Natural killer cell treated with Interleukin-12 subunit alpha and Interleukin-12 subunit beta and Interleukin-15 and Interleukin-18, amount 100 ng/mL, for 72 hours (primary cell): ENCODE results near the gene UGT1A9. TPM values are rescaled to one million over a fixed set of nuclear protein-coding genes. Genes with fewer than 3 reads are reported as not detected.
"Not testable (repeated sequence)": the region's sequence is repeated elsewhere in the genome, so short reads cannot be mapped to it uniquely, and the experiment has no call there.

Experiments used
- ATAC-seq, 2 donors: fragments of 150-1000 bp; cut with Tn5 transposase in 1 of 2; sonication (Bioruptor Pico), chemical (Tn5 transposase) in 1 of 2; 2 replicates each; pipeline ENCODE4 v1.10.0; 2021
- DNase-seq: peaks from one replicate; pipeline ENCODE4 v3.0.0; 2022; ENCODE audit warnings: low spot score
- H3K27ac Mint-ChIP-seq, 2 donors: 1 replicate in 1 of 2; 2 replicates in 1 of 2; pipeline ENCODE4 v1.8.0; 2022; ENCODE audit warnings: mixed read lengths in 2 of 2, mild to moderate bottlenecking in 1 of 2, moderate library complexity in 1 of 2
- H3K27me3 Mint-ChIP-seq, 2 donors: 1 replicate in 1 of 2; 2 replicates in 1 of 2; pipeline ENCODE4 v1.8.0; 2022; ENCODE audit warnings: mixed read lengths in 2 of 2
- H3K36me3 Mint-ChIP-seq: one replicate; pipeline ENCODE4 v1.8.0; 2022; ENCODE audit warnings: mixed read lengths
- H3K4me1 Mint-ChIP-seq, 2 donors: 1 replicate in 1 of 2; 2 replicates in 1 of 2; pipeline ENCODE4 v1.8.0; 2022; ENCODE audit warnings: low read depth in 2 of 2, mixed read lengths in 2 of 2, mild to moderate bottlenecking in 1 of 2
- H3K4me3 Mint-ChIP-seq: one replicate; pipeline ENCODE4 v1.8.0; 2022; ENCODE audit warnings: mixed read lengths
- H3K9me3 Mint-ChIP-seq: 2 replicates; pipeline ENCODE4 v1.8.0; 2022; ENCODE audit warnings: mixed read lengths
- total RNA-seq, 2 donors: library from RNA; stranded (reverse); gene quantifications; one replicate each; pipeline ENCODE4 v1.2.3, GENCODE V29; 2022

UGT1A9 gene
- total RNA-seq, 2 donors from 2014 or later: not detected

GRCh38 chr2:233689501-233689900 is 17.8 kb downstream of the UGT1A9 start:
- ATAC-seq: no peak
- Mint-ChIP-seq H3K4me1 (no peaks in the 10 kb centered on the region), H3K27me3 (peaks cover 25 to 50% of the 10 kb centered on the region in 2 donors), H3K27ac (no peak overlapping the region), H3K36me3 (no peaks in the 10 kb centered on the region), H3K9me3 (no peaks in the 10 kb centered on the region), H3K4me3 (no peak overlapping the region)
- no peak for DNase-seq

- DNase-seq (no peak), ATAC-seq (no peak)
- Mint-ChIP-seq H3K4me3 (no peak overlapping the region), H3K4me1 (no peaks in the 10 kb centered on the region), H3K27me3 (peaks cover 25 to 50% of the 10 kb centered on the region in 2 donors), H3K27ac (no peak overlapping the region), H3K36me3 (no peaks in the 10 kb centered on the region), H3K9me3 (no peaks in the 10 kb centered on the region)
These were observed 18.7 kb downstream of the UGT1A9 start for GRCh38 chr2:233690444-233690843.

DNA sequence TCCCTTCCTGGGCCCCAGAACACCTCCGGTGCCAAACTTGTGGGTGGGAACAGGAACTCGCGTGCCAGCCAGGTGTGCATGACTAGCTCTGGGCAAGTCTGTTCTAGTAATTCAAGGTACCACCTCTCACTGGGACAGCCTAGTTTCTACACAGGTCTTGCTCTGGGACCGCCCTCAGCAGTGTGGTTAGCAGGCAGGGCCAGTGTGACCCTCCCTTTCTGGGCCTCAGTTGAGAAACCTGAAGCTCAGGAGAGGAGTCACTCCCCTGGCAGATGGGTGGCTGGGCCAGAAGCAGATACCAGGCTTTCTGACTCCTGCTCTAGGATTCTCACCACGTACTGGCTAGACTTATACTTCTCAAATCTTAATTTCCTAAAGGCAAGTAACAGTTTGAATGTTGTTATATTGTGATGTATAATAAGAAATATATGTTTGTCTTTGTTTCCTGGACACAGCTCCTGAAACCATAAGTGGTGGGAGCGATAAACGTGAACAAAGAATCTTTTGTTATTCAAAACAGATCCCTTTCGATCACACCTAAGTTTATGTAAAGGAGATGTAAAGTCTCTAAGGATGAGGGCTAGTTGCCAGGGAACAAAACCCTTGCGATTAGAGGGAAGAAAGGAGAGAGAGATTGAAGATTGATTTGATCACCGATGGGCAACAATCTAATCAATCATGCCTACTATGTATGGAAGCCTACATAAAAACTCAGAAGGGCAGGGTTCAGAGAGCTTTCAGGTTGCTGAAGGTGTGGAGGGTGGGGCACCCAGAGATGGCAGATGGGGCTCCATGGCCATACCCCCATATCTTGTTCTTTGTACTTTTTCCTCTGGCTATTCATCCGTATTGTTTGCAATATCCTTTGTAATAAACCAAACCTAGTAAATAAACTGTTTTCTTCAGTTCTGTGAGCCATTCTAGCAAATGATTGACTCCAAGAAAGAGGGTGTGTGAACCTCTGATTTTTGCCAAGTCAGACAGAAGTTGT is 20.0 kb downstream of the UGT1A9 start:
- H3K27ac Mint-ChIP-seq: no peak overlapping the region
- H3K4me1 Mint-ChIP-seq: no peaks in the 10 kb centered on the region
- no peak overlapping the region for H3K4me3 Mint-ChIP-seq
- no peaks in the 10 kb centered on the region for H3K9me3 Mint-ChIP-seq
- H3K27me3 Mint-ChIP-seq: peaks cover 23 to 49% of the 10 kb centered on the region in 2 donors
- no peaks in the 10 kb centered on the region for H3K36me3 Mint-ChIP-seq
- ATAC-seq: no peak
- DNase-seq: no peak

DNA sequence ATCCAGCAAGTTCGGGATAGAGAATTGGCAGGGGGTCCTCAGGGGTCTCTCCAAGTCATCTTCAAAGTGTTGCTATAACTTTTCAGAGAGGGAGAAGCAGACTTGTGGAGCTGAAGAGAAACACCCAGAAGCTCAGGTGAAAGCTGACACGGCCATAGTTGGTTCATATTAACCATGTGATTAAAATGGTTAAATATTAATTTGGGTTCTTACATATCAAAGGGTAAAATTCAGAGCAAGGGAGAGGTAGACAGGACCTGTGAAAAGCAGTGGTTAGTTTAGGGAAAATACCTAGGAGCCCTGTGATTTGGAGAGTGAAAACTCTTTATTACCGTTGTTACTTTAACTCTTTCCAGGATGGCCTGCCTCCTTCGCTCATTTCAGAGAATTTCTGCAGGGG is 20.9 kb downstream of the UGT1A9 start, which contains the start of gene UGT1A6:
TSS of gene UGT1A6 (plus strand) at position 243 of the 400 bp plus-strand sequence. CDS start at position 358, 115 bp downstream.
- no peak for ATAC-seq
- Mint-ChIP-seq H3K4me3 (no peak within 1 kb of the TSS), H3K27ac (no peak within 1 kb of the TSS), H3K36me3 (no peaks in the 10 kb centered on the region), H3K9me3 (no peaks in the 10 kb centered on the region), H3K4me1 (no peaks in the 10 kb centered on the region), H3K27me3 (peaks cover 25 to 55% of the 10 kb centered on the region in 2 donors)
- DNase-seq: no peak

- ATAC-seq (no peak), DNase-seq (no peak)
- H3K4me1 Mint-ChIP-seq: no peaks in the 10 kb centered on the region
- peaks cover 18 to 46% of the 10 kb centered on the region in 2 donors for H3K27me3 Mint-ChIP-seq
- no peaks in the 10 kb centered on the region for H3K36me3 Mint-ChIP-seq
- H3K9me3 Mint-ChIP-seq: no peaks in the 10 kb centered on the region
- H3K4me3 Mint-ChIP-seq: no peak overlapping the region
- no peak overlapping the region for H3K27ac Mint-ChIP-seq
These were observed 22.3 kb downstream of the UGT1A9 start for GRCh38 chr2:233693963-233694362.

DNA sequence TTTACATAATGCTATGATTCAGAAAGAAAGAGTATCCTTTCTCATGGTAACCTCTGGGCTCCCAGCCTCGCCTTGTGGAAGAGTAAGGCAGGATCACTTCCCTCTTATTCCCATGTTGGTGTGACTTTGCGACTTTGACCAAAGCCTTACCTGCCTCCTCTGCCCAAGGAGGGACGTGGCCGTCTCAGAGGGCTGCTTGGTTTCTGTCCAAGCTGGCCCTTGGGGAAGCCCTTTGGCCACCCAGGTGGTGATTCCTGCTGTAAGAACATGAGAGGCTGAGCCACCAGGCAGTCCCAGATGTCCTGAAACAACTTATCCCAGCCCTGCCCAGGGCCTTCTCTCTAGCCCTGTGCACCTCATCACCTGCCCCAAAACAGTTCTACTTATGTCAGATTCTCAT is 27.0 kb downstream of the UGT1A9 start:
- DNase-seq (no peak), ATAC-seq (no peak)
- peaks cover 8 to 29% of the 10 kb centered on the region in 2 donors for H3K27me3 Mint-ChIP-seq
- H3K9me3 Mint-ChIP-seq: no peaks in the 10 kb centered on the region
- no peaks in the 10 kb centered on the region for H3K36me3 Mint-ChIP-seq
- H3K4me1 Mint-ChIP-seq: no peaks in the 10 kb centered on the region
- no peak overlapping the region for H3K4me3 Mint-ChIP-seq
- H3K27ac Mint-ChIP-seq: no peak overlapping the region

- H3K9me3 Mint-ChIP-seq: no peaks in the 10 kb centered on the region
- ATAC-seq (no peak), DNase-seq (no peak)
- H3K27me3 Mint-ChIP-seq: peaks cover 9 to 34% of the 10 kb centered on the region in 2 donors
- H3K4me1 Mint-ChIP-seq: no peaks in the 10 kb centered on the region
- H3K27ac Mint-ChIP-seq: no peak overlapping the region
- H3K4me3 Mint-ChIP-seq: no peak overlapping the region
- no peaks in the 10 kb centered on the region for H3K36me3 Mint-ChIP-seq
These were observed 27.8 kb downstream of the UGT1A9 start for GRCh38 chr2:233699424-233700027.

DNA sequence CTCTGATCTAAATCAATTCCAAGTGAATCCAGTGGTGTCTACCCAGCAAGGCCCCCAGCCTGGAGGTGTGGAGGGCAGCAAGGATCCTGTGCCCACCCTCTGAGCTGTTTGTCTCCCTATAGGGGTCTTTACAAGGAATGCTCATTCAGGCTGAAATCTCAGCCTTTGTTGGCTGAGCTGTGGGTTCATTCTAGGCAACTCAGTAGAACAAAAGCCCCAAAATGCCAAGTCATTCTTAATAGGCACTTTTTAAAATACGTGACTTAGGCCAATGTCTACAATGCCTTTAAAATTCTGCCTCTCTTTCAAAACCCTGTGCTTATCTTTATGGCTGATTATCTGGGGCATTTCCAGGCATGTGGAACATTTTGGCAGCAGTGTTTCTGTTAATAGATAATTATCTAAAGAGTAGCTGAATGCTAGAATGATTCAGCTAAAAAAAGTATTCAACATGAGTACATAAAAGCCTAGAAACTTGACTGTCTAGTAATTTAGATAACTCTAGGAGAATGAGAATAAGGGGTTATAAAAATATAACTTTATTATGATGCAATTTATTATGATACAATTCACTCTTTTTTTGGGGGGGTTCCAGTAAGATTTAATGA is 28.4 kb downstream of the UGT1A9 start:
- ATAC-seq (no peak), DNase-seq (no peak)
- no peak overlapping the region for H3K4me3 Mint-ChIP-seq
- no peaks in the 10 kb centered on the region for H3K36me3 Mint-ChIP-seq
- H3K9me3 Mint-ChIP-seq: no peaks in the 10 kb centered on the region
- H3K27me3 Mint-ChIP-seq: peaks cover 9 to 37% of the 10 kb centered on the region in 2 donors
- no peaks in the 10 kb centered on the region for H3K4me1 Mint-ChIP-seq
- no peak overlapping the region for H3K27ac Mint-ChIP-seq

DNA sequence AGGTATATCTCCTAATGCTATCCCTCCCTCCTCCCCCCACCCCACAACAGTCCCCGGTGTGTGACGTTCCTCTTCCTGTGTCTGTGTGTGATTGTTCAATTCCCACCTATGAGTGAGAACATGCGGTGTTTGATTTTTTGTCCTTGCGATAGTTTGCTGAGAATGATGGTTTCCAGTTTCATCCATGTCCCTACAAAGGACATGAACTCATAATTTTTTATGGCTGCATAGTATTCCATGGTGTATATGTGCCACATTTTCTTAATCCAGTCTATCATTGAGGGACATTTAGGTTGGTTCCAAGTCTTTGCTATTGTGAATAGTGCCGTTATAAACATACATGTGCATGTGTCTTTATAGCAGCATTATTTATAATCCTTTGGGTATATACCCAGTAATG is 29.1 kb downstream of the UGT1A9 start:
- H3K4me1 Mint-ChIP-seq, ATAC-seq, H3K36me3 Mint-ChIP-seq, H3K4me3 Mint-ChIP-seq, H3K9me3 Mint-ChIP-seq, DNase-seq, H3K27ac Mint-ChIP-seq: not testable (repeated sequence)
- H3K27me3 Mint-ChIP-seq: peaks cover 9 to 42% of the 10 kb centered on the region in 2 donors

GRCh38 chr2:233702238-233702637 is 30.5 kb downstream of the UGT1A9 start:
- H3K27ac Mint-ChIP-seq: no peak overlapping the region
- no peaks in the 10 kb centered on the region for H3K9me3 Mint-ChIP-seq
- H3K36me3 Mint-ChIP-seq: no peaks in the 10 kb centered on the region
- ATAC-seq (no peak), DNase-seq (no peak)
- H3K4me1 Mint-ChIP-seq: no peaks in the 10 kb centered on the region
- peaks cover 7 to 34% of the 10 kb centered on the region in 2 donors for H3K27me3 Mint-ChIP-seq
- H3K4me3 Mint-ChIP-seq: no peak overlapping the region

GRCh38 chr2:233705911-233706506 is 34.3 kb downstream of the UGT1A9 start:
- ATAC-seq: no peak
- Mint-ChIP-seq H3K4me1 (no peaks in the 10 kb centered on the region), H3K27ac (no peak overlapping the region), H3K4me3 (no peak overlapping the region), H3K9me3 (no peaks in the 10 kb centered on the region), H3K36me3 (no peaks in the 10 kb centered on the region), H3K27me3 (peaks cover 14 to 33% of the 10 kb centered on the region in 2 donors)
- no peak for DNase-seq

GRCh38 chr2:233706720-233707119 is 35.0 kb downstream of the UGT1A9 start:
- H3K27ac Mint-ChIP-seq: no peak overlapping the region
- no peak for ATAC-seq
- DNase-seq: no peak
- H3K4me1 Mint-ChIP-seq: no peaks in the 10 kb centered on the region
- no peaks in the 10 kb centered on the region for H3K36me3 Mint-ChIP-seq
- H3K9me3 Mint-ChIP-seq: no peaks in the 10 kb centered on the region
- H3K27me3 Mint-ChIP-seq: peaks cover 16 to 33% of the 10 kb centered on the region in 2 donors
- H3K4me3 Mint-ChIP-seq: no peak overlapping the region

GRCh38 chr2:233707940-233708644 is 36.4 kb downstream of the UGT1A9 start:
- Mint-ChIP-seq H3K36me3 (no peaks in the 10 kb centered on the region), H3K27me3 (peaks cover 20 to 40% of the 10 kb centered on the region in 2 donors), H3K27ac (no peak overlapping the region), H3K9me3 (no peaks in the 10 kb centered on the region), H3K4me1 (no peaks in the 10 kb centered on the region), H3K4me3 (no peak overlapping the region)
- DNase-seq: no peak
- ATAC-seq: no peak
